ENCODE results near the gene ANKS1B.

Gene ANKS1B

DNA sequence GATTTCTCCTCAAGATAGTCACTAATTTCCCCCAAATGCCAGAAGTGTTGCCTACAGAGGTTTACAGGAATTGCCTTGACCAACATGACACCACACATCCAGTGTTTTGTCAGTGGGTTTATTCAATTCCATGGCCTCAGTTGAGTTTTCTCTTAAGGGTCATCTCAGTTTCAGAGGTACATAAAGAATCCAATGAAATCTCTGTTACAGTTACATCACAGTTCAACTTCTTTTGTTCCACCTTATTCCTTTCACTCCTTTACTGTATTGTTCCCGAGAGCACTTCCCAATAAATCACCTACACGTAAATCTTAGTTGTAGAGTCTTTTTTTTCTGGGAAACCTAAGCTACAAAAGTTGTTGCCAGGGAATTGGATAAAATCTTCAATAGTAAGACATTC is 410.8 kb downstream of the ANKS1B start:
- H3K4me3 ChIP-seq (ENCODE audit: low read depth, low read length) = no peak overlapping the region
- TF ChIP-seq CTCF (IDR thresholded peaks at IDR 0.05; ENCODE audit: insufficient read depth, low read depth, low read length, missing control alignments) = no peak
- no peak for DNase-seq (ENCODE audit: low read depth)

- TF ChIP-seq CTCF (IDR thresholded peaks at IDR 0.05; ENCODE audit: insufficient read depth, low read depth, low read length, missing control alignments) = no peak
- DNase-seq (ENCODE audit: low read depth) = no peak
- no peak overlapping the region for H3K4me3 ChIP-seq (ENCODE audit: low read depth, low read length)
These were observed 417.7 kb downstream of the ANKS1B start for GRCh38 chr12:99567072-99567471.

DNA sequence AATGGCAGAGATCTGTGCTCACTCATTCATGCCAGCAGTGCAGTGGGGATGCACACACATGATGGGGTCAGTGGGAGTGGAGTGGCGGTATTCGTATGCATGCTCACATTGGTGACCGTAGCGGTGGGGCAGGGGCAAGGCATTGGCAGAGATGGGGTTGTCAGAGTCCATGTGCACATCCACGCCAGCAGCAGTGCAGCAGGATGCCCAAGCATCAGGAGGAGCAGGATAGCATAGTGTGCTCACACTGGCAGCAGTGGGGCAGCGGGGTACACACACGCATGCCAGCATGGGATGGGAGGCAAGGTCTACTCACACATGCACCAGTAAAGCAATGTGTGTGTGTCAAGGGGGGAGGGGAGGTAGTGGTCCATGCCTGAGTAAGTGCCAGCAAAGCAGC is 426.6 kb downstream of the ANKS1B start:
- no peak for DNase-seq (ENCODE audit: low read depth)
- TF ChIP-seq CTCF (IDR thresholded peaks at IDR 0.05; ENCODE audit: insufficient read depth, low read depth, low read length, missing control alignments) = no peak
- no peak overlapping the region for H3K4me3 ChIP-seq (ENCODE audit: low read depth, low read length)

DNA sequence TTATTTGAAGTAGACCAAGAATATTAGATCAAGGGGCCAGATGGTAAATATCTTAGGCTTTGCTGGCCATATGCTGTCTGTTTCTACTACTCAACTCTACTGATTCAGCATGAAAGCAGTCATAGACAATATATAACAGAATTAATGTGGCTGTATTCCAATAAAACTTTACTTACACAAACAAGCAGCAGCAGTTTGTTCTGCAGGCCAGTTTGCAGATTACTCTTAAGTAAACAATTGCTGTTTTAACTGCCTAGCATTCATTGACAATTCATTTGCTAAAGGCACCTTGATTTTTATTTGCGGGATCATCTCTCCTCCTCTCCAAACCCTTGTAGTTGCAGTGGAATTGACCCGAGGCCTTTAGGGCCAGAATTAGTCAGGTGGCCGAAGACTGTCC is 431.3 kb downstream of the ANKS1B start:
- DNase-seq (ENCODE audit: low read depth) = no peak
- no peak for TF ChIP-seq CTCF (IDR thresholded peaks at IDR 0.05; ENCODE audit: insufficient read depth, low read depth, low read length, missing control alignments)
- H3K4me3 ChIP-seq (ENCODE audit: low read depth, low read length) = no peak overlapping the region

DNA sequence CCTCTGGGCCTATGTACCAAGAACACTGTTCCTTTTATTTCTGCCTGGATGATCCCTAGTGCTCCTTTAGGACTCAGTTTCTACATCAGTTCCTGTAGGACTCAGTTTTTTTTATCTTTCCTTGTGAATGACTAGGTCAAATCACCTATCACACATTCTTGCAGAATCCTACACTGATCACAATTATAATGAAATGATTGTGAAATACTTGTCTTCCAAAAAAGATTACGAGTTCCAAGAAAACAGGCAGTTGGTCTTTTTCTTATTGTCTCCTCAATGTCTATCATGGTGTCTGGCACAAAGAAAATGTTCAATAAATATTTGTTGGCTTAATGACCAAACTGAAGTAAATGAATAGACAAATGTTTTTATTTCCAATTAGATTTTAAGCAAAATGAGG is 432.7 kb downstream of the ANKS1B start:
- no peak overlapping the region for H3K4me3 ChIP-seq (ENCODE audit: low read depth, low read length)
- TF ChIP-seq CTCF (IDR thresholded peaks at IDR 0.05; ENCODE audit: insufficient read depth, low read depth, low read length, missing control alignments) = no peak
- no peak for DNase-seq (ENCODE audit: low read depth)

DNA sequence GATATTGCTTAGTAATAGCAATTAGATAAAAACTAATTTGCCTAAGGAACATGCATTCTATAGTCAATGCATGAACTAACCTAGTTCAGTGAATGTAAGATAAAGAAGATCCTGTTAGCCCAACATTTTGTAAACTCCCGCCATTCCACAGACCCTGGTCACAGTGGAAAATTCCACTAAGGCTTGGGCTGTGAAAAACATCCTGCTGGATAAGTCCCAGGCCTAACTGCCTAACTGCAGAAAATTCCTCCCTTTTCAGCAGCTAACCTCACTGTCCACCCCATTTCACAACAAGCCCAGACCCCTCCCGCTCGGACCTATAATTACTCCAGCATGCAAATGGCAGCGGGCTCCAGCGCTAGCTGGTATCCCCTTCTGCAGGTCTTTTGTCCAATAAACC is 435.1 kb downstream of the ANKS1B start:
- no peak for DNase-seq (ENCODE audit: low read depth)
- no peak for TF ChIP-seq CTCF (IDR thresholded peaks at IDR 0.05; ENCODE audit: insufficient read depth, low read depth, low read length, missing control alignments)
- no peak overlapping the region for H3K4me3 ChIP-seq (ENCODE audit: low read depth, low read length)

DNA sequence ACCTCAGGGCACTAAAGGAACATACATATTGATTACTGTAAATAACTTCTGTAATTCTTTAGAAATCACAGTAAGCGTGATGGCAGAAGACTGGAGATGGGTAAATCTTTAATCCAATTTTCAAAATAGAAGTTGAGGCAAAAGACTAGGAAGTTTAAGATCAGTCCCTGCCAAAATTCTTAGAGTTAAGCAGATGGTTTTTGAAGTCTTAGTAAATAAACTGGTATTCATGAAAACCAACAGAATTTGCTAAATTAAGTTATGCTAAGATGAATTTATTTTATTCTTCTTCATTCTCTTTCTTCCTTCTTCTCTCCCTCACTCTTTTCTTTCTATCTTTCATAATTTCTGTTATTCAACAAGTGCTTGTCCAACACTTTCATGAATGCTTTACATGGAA is 435.5 kb downstream of the ANKS1B start:
- TF ChIP-seq CTCF (IDR thresholded peaks at IDR 0.05; ENCODE audit: insufficient read depth, low read depth, low read length, missing control alignments) = no peak
- H3K4me3 ChIP-seq (ENCODE audit: low read depth, low read length) = no peak overlapping the region

More for the DNA sequence above, 435.5 kb downstream of the ANKS1B start:
- no peak for DNase-seq (ENCODE audit: low read depth)

Measured in GM12865 (cell line).